BE2C (cell line): ENCODE measurements around the gene ELAC2.

Experiments used
- DNase-seq: peaks from one replicate; pipeline ENCODE4 v3.0.0-alpha.2; 2020
- H3K27me3 ChIP-seq: fragments of 250-450 bp; sonication (Bioruptor Pico); 2 replicates; pipeline ENCODE4 v1.5.1; 2020; ENCODE audit warnings: mild to moderate bottlenecking
- H3K36me3 ChIP-seq: fragments of 250-450 bp; sonication (Bioruptor Pico); 2 replicates; pipeline ENCODE4 v1.5.1; 2020; ENCODE audit warnings: mild to moderate bottlenecking
- H3K4me1 ChIP-seq: fragments of 250-450 bp; sonication (Bioruptor Pico); 2 replicates; pipeline ENCODE4 v1.5.1; 2020
- H3K4me3 ChIP-seq: 2 replicates; pipeline ENCODE4 v1.5.1; 2011; ENCODE audit warnings: low read depth, low read length
- H3K9me3 ChIP-seq: fragments of 250-450 bp; sonication (Bioruptor Pico); 2 replicates; pipeline ENCODE4 v1.5.1; 2020
- CTCF ChIP-seq: IDR thresholded peaks from 2 replicates; pipeline ENCODE4 v1.5.1; 2012; ENCODE audit warnings: mild to moderate bottlenecking, low read depth, low read length

The ELAC2 gene

GRCh38 chr17:12961655-12962054 lies 56.2 kb downstream of the ELAC2 start:
- Histone ChIP-seq H3K9me3 (no peaks in the 10 kb centered on the region), H3K4me1 (no peaks in the 10 kb centered on the region), H3K4me3 (no peak overlapping the region), H3K36me3 (no peaks in the 10 kb centered on the region), H3K27me3 (no peaks in the 10 kb centered on the region)
- no peak for TF ChIP-seq CTCF
- no peak for DNase-seq

DNA sequence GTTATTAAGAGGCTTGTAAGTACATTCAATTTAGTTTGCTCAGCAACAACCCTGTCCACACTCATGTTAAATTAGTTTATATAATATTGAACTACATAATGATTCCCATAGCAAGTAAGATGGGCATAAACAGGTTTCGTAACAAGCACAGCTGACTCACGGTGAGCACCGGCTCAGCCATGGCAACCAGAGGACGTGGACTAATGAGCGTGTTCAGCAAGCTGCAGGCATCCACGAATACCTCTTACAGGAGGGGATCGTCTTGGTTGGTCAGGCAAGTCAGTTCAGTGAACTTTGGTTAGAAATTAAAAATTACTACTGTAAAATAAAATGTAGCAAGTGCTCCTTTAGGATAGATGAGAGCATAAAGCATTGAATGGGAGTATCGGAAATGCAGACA lies 58.4 kb downstream of the ELAC2 start:
- no peaks in the 10 kb centered on the region for H3K4me1 ChIP-seq
- no peaks in the 10 kb centered on the region for H3K27me3 ChIP-seq
- H3K36me3 ChIP-seq, result no peaks in the 10 kb centered on the region
- DNase-seq, result no peak
- no peak overlapping the region for H3K4me3 ChIP-seq
- TF ChIP-seq CTCF, result no peak
- H3K9me3 ChIP-seq, result no peaks in the 10 kb centered on the region

GRCh38 chr17:12958786-12959185 lies 59.0 kb downstream of the ELAC2 start:
- no peak for TF ChIP-seq CTCF
- Histone ChIP-seq H3K9me3 (no peaks in the 10 kb centered on the region), H3K27me3 (no peaks in the 10 kb centered on the region), H3K4me3 (no peak overlapping the region), H3K4me1 (no peaks in the 10 kb centered on the region), H3K36me3 (no peaks in the 10 kb centered on the region)
- no peak for DNase-seq

DNA sequence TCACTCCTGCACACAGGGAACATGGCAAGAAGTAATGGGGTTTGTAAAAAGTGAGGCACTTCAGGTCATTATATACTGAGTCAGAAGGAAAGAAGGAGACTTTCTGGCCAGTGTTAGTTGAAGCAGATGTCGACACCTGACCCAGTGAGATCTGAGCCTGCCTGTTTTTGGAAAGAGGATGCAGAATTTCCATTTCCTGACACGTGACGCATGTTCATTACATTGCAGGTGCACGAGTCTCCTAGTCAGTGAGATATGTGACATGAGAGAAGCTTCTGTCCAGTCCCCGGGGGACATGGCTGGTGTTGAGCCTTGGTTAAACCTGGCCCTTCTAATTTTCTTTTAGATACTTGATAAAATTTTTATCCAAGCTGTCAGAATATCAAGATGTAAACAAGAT lies 62.3 kb downstream of the ELAC2 start:
- no peak overlapping the region for H3K4me3 ChIP-seq
- H3K36me3 ChIP-seq, result no peaks in the 10 kb centered on the region
- no peaks in the 10 kb centered on the region for H3K27me3 ChIP-seq
- H3K4me1 ChIP-seq, result no peaks in the 10 kb centered on the region
- no peak for DNase-seq
- H3K9me3 ChIP-seq, result no peaks in the 10 kb centered on the region
- no peak for TF ChIP-seq CTCF

- no peak for TF ChIP-seq CTCF
- no peaks in the 10 kb centered on the region for H3K4me1 ChIP-seq
- H3K27me3 ChIP-seq, result no peaks in the 10 kb centered on the region
- DNase-seq, result no peak
- H3K36me3 ChIP-seq, result no peaks in the 10 kb centered on the region
- H3K4me3 ChIP-seq, result no peak overlapping the region
- no peaks in the 10 kb centered on the region for H3K9me3 ChIP-seq
Measured at GRCh38 chr17:12953156-12953555, 64.7 kb downstream of the ELAC2 start.

DNA sequence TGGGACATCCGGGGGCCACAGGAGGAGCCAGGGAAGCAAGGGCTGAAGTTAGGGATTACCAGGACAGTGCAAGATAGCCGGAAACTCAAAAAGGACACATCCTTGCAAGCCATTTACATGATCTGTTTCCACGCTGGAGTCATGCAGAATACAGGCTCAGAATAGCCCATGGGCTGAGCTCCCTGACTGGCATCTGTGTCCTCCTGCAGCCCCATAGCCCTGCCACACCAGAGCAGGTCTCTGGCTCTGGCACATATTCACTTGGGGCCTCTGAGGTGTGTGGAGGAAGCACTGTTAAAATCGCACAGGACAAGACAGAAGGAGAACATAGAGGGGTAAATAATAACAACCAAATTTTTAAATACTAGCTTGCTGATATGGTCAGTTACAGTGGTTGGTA lies 65.8 kb downstream of the ELAC2 start:
- no peaks in the 10 kb centered on the region for H3K27me3 ChIP-seq
- TF ChIP-seq CTCF, result no peak
- no peaks in the 10 kb centered on the region for H3K4me1 ChIP-seq
- H3K4me3 ChIP-seq, result no peak overlapping the region
- DNase-seq, result no peak
- H3K9me3 ChIP-seq, result no peaks in the 10 kb centered on the region
- H3K36me3 ChIP-seq, result no peaks in the 10 kb centered on the region
